GM23248 (cell line): ENCODE results near the gene SDE2.

ENCODE experiments used
- EZH2 ChIP-seq: fragments of 200-600 bp; sonication (generic); IDR thresholded peaks from 2 replicates; pipeline ENCODE4 v1.6.1; 2018; ENCODE audit warnings: antibody characterized with exemption, mild to moderate bottlenecking; ENCODE audit not compliant: insufficient read depth, poor library complexity, severe bottlenecking
- EZH2phosphoT487 ChIP-seq: fragments of 200-600 bp; sonication (generic); IDR thresholded peaks from 2 replicates; pipeline ENCODE4 v1.6.1; 2018; ENCODE audit warnings: antibody characterized with exemption, moderate library complexity, mild to moderate bottlenecking, low read depth; ENCODE audit not compliant: insufficient read depth

DNA sequence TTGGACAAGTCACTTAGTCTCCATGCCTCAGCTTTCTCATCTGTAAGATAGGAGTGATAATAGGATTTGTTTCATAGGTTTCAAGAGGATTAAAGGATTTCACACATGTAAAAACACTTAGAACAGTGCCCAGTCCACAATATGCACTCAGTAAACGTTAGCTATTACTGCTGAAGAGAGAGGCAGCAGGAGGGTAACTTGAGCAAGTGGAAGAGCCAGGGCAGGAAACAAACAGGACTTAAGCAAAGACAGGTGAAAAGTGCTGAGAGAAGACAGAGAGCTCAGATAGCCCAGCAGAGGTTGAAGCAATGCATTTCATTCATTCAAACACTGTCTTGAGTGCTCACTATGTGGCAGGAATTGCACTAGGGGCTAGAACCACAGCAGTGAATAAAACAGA, 42.3 kb upstream of the SDE2 start:
- TF ChIP-seq EZH2phosphoT487: no peak
- no peak for TF ChIP-seq EZH2
